HL-60 (cell line): ENCODE results near the gene NLGN1.

ENCODE experiments used
- DNase-seq, 2 experiments: peaks; one replicate each; pipeline ENCODE4 v3.0.0-alpha.2; 2010 to 2020; ENCODE audit warnings: low read depth in 1 of 2, low spot score in 1 of 2
- H3K27ac ChIP-seq: fragments of 250-450 bp; sonication (Bioruptor Pico); replicated peaks from 2 replicates; pipeline ENCODE4 v1.5.1; 2020; ENCODE audit warnings: mild to moderate bottlenecking, moderate library complexity
- H3K27me3 ChIP-seq: fragments of 250-450 bp; sonication (Bioruptor Pico); 2 replicates; pipeline ENCODE4 v1.5.1; 2021; ENCODE audit warnings: mild to moderate bottlenecking, moderate library complexity; ENCODE audit not compliant: insufficient read depth, poor library complexity, severe bottlenecking
- H3K4me3 ChIP-seq: replicated peaks from 2 replicates; pipeline ENCODE4 v1.5.1; 2011; ENCODE audit warnings: mild to moderate bottlenecking, control low read depth, low read length; ENCODE audit not compliant: insufficient read depth
- GABPA ChIP-seq: IDR thresholded peaks from 2 replicates; pipeline ENCODE4 v1.6.1; 2012; ENCODE audit warnings: low read depth
- POLR2AphosphoS5 ChIP-seq: IDR thresholded peaks from 2 replicates; pipeline ENCODE4 v1.6.1; 2012; ENCODE audit warnings: low read depth
- SPI1 ChIP-seq: IDR thresholded peaks from 2 replicates; pipeline ENCODE4 v1.6.1; 2012; ENCODE audit warnings: low read depth, mild to moderate bottlenecking, borderline replicate concordance
- TF ChIP-seq, protein P1 (sequence below): IDR thresholded peaks from 2 replicates; pipeline ENCODE4 v1.6.1; 2012; ENCODE audit warnings: low read depth; ENCODE audit not compliant: insufficient replicate concordance
- TF ChIP-seq, protein P2 (sequence below): IDR thresholded peaks from one replicate; pipeline ENCODE4 v1.5.1; 2011; ENCODE audit warnings: low read length, control low read depth, inconsistent platforms; ENCODE audit not compliant: insufficient read depth

Gene NLGN1

DNA sequence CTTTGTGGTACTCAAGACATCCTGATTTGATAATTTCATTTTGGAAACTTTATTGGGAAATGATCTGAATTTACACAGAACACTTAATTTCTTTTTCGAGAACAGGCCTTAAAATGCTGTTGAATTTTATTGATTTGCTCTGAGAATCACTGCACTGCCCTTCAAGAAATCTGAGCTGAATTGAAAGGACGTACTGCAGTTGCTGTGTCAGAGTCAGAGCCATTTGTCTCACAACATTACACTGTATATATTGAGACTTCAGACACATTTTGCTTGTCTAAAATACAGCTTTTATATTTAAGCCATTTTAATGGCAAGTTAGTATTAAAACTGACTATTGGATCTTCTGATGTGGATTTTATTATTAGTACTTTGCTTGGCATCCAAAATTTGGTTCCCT lies 504.1 kb downstream of the NLGN1 start:
- Histone ChIP-seq H3K4me3 (no peak overlapping the region), H3K27me3 (no peaks in the 10 kb centered on the region), H3K27ac (no peak overlapping the region)
- DNase-seq = no peak
- TF ChIP-seq SPI1 (no peak), POLR2AphosphoS5 (no peak)

DNA sequence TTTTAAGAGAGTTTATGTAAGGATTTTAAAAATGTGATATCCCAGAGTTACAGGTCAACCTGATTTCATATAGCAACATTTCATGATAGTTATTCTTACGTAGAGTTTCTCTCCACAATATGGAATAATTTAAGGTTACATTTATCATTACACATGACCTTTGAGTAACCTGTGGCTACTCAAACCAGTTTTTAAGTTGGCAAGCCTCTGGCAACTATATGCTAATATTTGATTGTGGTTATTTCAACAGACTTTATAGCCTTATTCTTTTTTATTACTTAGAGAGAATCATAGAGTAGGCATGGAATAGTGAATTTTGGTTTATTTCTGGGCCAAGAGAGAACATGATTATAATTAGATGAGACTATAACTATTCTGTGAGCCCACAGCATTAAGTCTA lies 504.9 kb downstream of the NLGN1 start:
- Histone ChIP-seq H3K27ac (no peak overlapping the region), H3K4me3 (no peak overlapping the region), H3K27me3 (no peaks in the 10 kb centered on the region)
- DNase-seq = no peak
- TF ChIP-seq POLR2AphosphoS5 (no peak), SPI1 (no peak), GABPA (no peak)
- TF ChIP-seq, protein P1, sequence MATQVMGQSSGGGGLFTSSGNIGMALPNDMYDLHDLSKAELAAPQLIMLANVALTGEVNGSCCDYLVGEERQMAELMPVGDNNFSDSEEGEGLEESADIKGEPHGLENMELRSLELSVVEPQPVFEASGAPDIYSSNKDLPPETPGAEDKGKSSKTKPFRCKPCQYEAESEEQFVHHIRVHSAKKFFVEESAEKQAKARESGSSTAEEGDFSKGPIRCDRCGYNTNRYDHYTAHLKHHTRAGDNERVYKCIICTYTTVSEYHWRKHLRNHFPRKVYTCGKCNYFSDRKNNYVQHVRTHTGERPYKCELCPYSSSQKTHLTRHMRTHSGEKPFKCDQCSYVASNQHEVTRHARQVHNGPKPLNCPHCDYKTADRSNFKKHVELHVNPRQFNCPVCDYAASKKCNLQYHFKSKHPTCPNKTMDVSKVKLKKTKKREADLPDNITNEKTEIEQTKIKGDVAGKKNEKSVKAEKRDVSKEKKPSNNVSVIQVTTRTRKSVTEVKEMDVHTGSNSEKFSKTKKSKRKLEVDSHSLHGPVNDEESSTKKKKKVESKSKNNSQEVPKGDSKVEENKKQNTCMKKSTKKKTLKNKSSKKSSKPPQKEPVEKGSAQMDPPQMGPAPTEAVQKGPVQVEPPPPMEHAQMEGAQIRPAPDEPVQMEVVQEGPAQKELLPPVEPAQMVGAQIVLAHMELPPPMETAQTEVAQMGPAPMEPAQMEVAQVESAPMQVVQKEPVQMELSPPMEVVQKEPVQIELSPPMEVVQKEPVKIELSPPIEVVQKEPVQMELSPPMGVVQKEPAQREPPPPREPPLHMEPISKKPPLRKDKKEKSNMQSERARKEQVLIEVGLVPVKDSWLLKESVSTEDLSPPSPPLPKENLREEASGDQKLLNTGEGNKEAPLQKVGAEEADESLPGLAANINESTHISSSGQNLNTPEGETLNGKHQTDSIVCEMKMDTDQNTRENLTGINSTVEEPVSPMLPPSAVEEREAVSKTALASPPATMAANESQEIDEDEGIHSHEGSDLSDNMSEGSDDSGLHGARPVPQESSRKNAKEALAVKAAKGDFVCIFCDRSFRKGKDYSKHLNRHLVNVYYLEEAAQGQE = no peak
- TF ChIP-seq, protein P2, sequence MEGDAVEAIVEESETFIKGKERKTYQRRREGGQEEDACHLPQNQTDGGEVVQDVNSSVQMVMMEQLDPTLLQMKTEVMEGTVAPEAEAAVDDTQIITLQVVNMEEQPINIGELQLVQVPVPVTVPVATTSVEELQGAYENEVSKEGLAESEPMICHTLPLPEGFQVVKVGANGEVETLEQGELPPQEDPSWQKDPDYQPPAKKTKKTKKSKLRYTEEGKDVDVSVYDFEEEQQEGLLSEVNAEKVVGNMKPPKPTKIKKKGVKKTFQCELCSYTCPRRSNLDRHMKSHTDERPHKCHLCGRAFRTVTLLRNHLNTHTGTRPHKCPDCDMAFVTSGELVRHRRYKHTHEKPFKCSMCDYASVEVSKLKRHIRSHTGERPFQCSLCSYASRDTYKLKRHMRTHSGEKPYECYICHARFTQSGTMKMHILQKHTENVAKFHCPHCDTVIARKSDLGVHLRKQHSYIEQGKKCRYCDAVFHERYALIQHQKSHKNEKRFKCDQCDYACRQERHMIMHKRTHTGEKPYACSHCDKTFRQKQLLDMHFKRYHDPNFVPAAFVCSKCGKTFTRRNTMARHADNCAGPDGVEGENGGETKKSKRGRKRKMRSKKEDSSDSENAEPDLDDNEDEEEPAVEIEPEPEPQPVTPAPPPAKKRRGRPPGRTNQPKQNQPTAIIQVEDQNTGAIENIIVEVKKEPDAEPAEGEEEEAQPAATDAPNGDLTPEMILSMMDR = no peak

DNA sequence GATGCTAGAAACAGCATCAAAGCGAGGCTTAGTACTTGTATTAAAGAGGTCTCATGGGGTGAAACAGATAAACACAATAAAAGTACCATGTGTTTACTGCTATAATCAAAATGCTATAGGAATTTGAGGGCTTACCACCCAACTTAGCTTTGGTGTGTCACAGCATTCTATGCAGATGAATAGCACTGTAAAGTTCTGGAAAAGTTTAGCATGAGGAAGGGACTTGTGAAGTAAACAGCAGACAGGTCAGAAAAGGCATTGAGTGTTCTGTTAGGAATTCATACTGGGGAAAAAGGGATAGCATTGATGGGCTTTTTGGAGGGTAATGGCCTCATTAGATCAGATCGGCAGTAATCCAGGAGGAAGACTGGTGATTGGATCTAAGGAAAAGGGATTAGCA lies 505.3 kb downstream of the NLGN1 start:
- DNase-seq = no peak
- no peak for TF ChIP-seq POLR2AphosphoS5
- no peak for TF ChIP-seq SPI1
- no peak for TF ChIP-seq GABPA
- TF ChIP-seq, protein P2 = no peak
- TF ChIP-seq, protein P1 = no peak
- Histone ChIP-seq H3K4me3 (no peak overlapping the region), H3K27ac (no peak overlapping the region), H3K27me3 (no peaks in the 10 kb centered on the region)

DNA sequence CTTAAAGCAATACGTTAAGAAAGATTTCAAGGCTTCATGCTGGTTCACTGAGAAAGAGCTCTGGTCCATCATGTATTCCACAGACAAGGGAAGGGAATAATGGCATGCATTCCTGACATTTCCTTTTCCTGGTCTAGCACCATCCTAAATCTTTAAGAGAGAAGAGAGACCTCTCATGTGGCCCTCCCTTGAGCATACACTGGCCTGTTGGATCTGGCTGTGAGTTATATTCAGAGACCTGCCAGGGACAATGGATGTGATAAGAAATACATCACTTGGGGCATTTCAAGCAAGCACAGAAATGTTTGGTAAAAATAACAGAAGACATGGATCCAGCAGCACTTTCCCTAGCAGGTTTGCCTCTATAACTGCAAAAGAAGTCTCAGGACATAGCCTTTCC lies 507.8 kb downstream of the NLGN1 start:
- DNase-seq = no peak
- TF ChIP-seq POLR2AphosphoS5 (no peak), SPI1 (no peak), GABPA (no peak)
- TF ChIP-seq, protein P2 = no peak
- TF ChIP-seq, protein P1 = no peak
- H3K27ac ChIP-seq = no peak overlapping the region
- H3K27me3 ChIP-seq = no peaks in the 10 kb centered on the region
- H3K4me3 ChIP-seq = no peak overlapping the region
